Muscle of back (tissue), 11 donors: ENCODE data around the gene DVL3. TPM values are rescaled to one million over a fixed set of nuclear protein-coding genes. Genes with fewer than 3 reads are reported as not detected.

Source experiments
- DNase-seq, 3 donors: peaks; one replicate each; pipeline versions ENCODE4 v3.0.0 to v3.0.0-alpha.2; 2013
- polyA plus RNA-seq, 10 donors: library from polyadenylated mRNA; unstranded; fragments of 120-200 nt; gene quantifications; one replicate each; pipeline ENCODE4 v1.2.1, GENCODE V29; 2013; ENCODE audit not compliant: insufficient read length in 10 of 10

DVL3 gene
- polyA plus RNA-seq, 10 donors = 67.8 to 98.1 (median 76.6) TPM

- no peak for DNase-seq
Observed at GRCh38 chr3:184209146-184209923, 54.2 kb downstream of the DVL3 start.

- no peak for DNase-seq
Observed at GRCh38 chr3:184211297-184211696, 56.1 kb downstream of the DVL3 start.

GRCh38 chr3:184211718-184212117, 56.5 kb downstream of the DVL3 start:
- DNase-seq = no peak

GRCh38 chr3:184218814-184219213, 63.6 kb downstream of the DVL3 start:
- DNase-seq = no peak

- no peak for DNase-seq
Observed at GRCh38 chr3:184222521-184222920, 67.3 kb downstream of the DVL3 start.

Other genes starting within 250 kb of the DVL3 start
- gene ABCC5, start 137.5 kb upstream of the DVL3 start, polyA plus RNA-seq = 10 to 100 TPM; 17.1 to 40.2 (median 24.6) TPM
- not detected for gene HTR3D, start 123.6 kb upstream of the DVL3 start, polyA plus RNA-seq
- gene HTR3C, start 102.3 kb upstream of the DVL3 start, polyA plus RNA-seq = not detected
- not detected for gene HTR3E, start 58.3 kb upstream of the DVL3 start, polyA plus RNA-seq
- gene EIF2B5, start 20.0 kb upstream of the DVL3 start, polyA plus RNA-seq = 10 to 100 TPM; 30.4 to 42.6 (median 35.5) TPM
- gene AP2M1, start 19.5 kb downstream of the DVL3 start, polyA plus RNA-seq = 100 to 1,000 TPM; 185 to 233 (median 199) TPM
- 10 to 100 TPM; 38.3 to 52.9 (median 44.8) TPM for gene ABCF3, start 30.8 kb downstream of the DVL3 start, polyA plus RNA-seq
- gene VWA5B2, start 74.2 kb downstream of the DVL3 start, polyA plus RNA-seq = under 1 TPM in 9 of 10 donors, not detected in 1; 0.24 to 0.84 (median 0.48) TPM
- gene ALG3, start 93.6 kb downstream of the DVL3 start, polyA plus RNA-seq = 10 to 100 TPM; 19.3 to 25.0 (median 21.2) TPM
- 1 to 10 TPM in 8 of 10 donors, under 1 TPM in 2; 0.67 to 2.3 (median 1.5) TPM for gene EEF1AKMT4, start 94.3 kb downstream of the DVL3 start, polyA plus RNA-seq
- gene CAMK2N2, start 106.2 kb downstream of the DVL3 start, polyA plus RNA-seq = under 1 TPM in 4 of 10 donors, not detected in 6; 0.10 to 0.22 (median 0.13) TPM
- under 1 TPM in 1 of 10 donors, not detected in 9; 0.16 TPM for gene ECE2, start 120.6 kb downstream of the DVL3 start, polyA plus RNA-seq
- gene PSMD2, start 143.9 kb downstream of the DVL3 start, polyA plus RNA-seq = 100 to 1,000 TPM; 149 to 175 (median 165) TPM
- gene EIF4G1, start 159.2 kb downstream of the DVL3 start, polyA plus RNA-seq = 100 to 1,000 TPM; 155 to 234 (median 181) TPM
- 10 to 100 TPM in 7 of 10 donors, 1 to 10 TPM in 3; 8.4 to 13.3 (median 10.7) TPM for gene FAM131A, start 182.2 kb downstream of the DVL3 start, polyA plus RNA-seq
- gene CLCN2, start 206.2 kb downstream of the DVL3 start, polyA plus RNA-seq = 1 to 10 TPM; 2.4 to 5.9 (median 3.2) TPM
- 10 to 100 TPM; 40.0 to 61.4 (median 43.8) TPM for gene POLR2H, start 206.3 kb downstream of the DVL3 start, polyA plus RNA-seq
- gene THPO, start 222.8 kb downstream of the DVL3 start, polyA plus RNA-seq = 1 to 10 TPM; 1.1 to 2.1 (median 1.6) TPM
- gene CHRD, start 224.7 kb downstream of the DVL3 start, polyA plus RNA-seq = 10 to 100 TPM; 15.8 to 21.5 (median 17.4) TPM